Adrenal gland (tissue), 12 donors: ENCODE measurements around the gene ATP1B2. TPM values are rescaled to one million over a fixed set of nuclear protein-coding genes. Genes with fewer than 3 reads are reported as not detected.

ENCODE experiments used
- DNase-seq, 7 donors: peaks; one replicate each; pipeline ENCODE4 v3.0.0-alpha.2; 2019 to 2020
- H3K27ac ChIP-seq, 5 donors: fragments of 200-600 bp; sonication (generic) in 4 of 5; 1 replicate in 3 of 5; 2 replicates in 2 of 5; pipeline versions ENCODE4 v1.5.1 to v1.8.0; 2016 to 2020; ENCODE audit warnings: mild to moderate bottlenecking in 1 of 5
- H3K27me3 ChIP-seq: fragments of 200-600 bp; 2 replicates; pipeline ENCODE4 v1.8.0; 2021
- H3K36me3 ChIP-seq, 2 donors: fragments of 200-600 bp; replicated peaks in 1 of 2; 1 replicate in 1 of 2; 2 replicates in 1 of 2; pipeline versions ENCODE4 v1.5.1 to v1.8.0; 2018 to 2022
- H3K4me1 ChIP-seq, 2 donors: fragments of 200-600 bp; replicated peaks in 1 of 2; 1 replicate in 1 of 2; 2 replicates in 1 of 2; pipeline versions ENCODE4 v1.5.1 to v1.8.0; 2018 to 2021
- H3K4me3 ChIP-seq, 4 donors: fragments of 200-600 bp; sonication (generic) in 3 of 4; one replicate each; pipeline ENCODE4 v1.5.1; 2016 to 2018
- H3K9me3 ChIP-seq, 3 donors: fragments of 200-600 bp; sonication (generic) in 1 of 3; replicated peaks in 1 of 3; 1 replicate in 2 of 3; 2 replicates in 1 of 3; pipeline versions ENCODE4 v1.5.1 to v1.8.0; 2016 to 2021
- POLR2A ChIP-seq, 2 donors: fragments of 450-650 bp; IDR thresholded peaks; one replicate each; pipeline ENCODE4 v1.6.1; 2017; ENCODE audit warnings: antibody characterized with exemption in 2 of 2, mild to moderate bottlenecking in 2 of 2, moderate library complexity in 1 of 2
- WGBS, 4 donors: extraction: QIAGEN DNeasy Blood & Tissue Kit in 2 of 4; methylation state at CpG; one replicate each; pipeline versions ENCODE4 v1.1.5 to v1.1.7; 2013 to 2017; 5-methylcytosine and 5-hydroxymethylcytosine counted together
- intact Hi-C, 2 donors: fragments of 100-400 bp; cut with DNase I; formaldehyde crosslinking; loops; one replicate each; pipeline versions ENCODE4 v1.14.1 to v1.15.0; 2022 to 2023
- polyA plus RNA-seq, 3 donors: library from polyadenylated mRNA; stranded (reverse); fragments of 200-250 nt in 2 of 3; fragments of 350-450 nt in 1 of 3; fragmentation: Illumina TruSeq in 1 of 3; extraction: RNeasy Lipid Tissue Mini Kit (QIAGEN cat#74804) in 1 of 3; gene quantifications; one replicate each; pipeline ENCODE4 v1.2.3, GENCODE V29; 2013 to 2014
- total RNA-seq, 9 donors: library from RNA; depleted of rRNA in 4 of 9; stranded (reverse); fragments of >200 nt in 4 of 9; fragments of 120-200 nt in 1 of 9; fragmentation: NEBNext Ultra II Directional in 1 of 9; extraction: Animal tissue kit (Norgen Biotek cat#: 25700) in 1 of 9; gene quantifications; one replicate each; pipeline versions ENCODE4 v1.1.0 to v1.2.4, GENCODE V29; 2013 to 2023
- TF ChIP-seq, protein P1 (sequence below), 6 experiments: fragments of 450-650 bp in 4 of 6; fragments of 200-600 bp in 2 of 6; sonication (generic) in 1 of 6; IDR thresholded peaks; 1 replicate in 5 of 6; 2 replicates in 1 of 6; pipeline versions ENCODE4 v1.5.1 to v1.8.0; 2016 to 2021; ENCODE audit warnings: antibody characterized with exemption in 6 of 6, mild to moderate bottlenecking in 2 of 6, moderate library complexity in 1 of 6
- donor health status: healthy with polysubstance abuse.
- donor health status: Bipolar disorder and iron deficiency.
- donor health status: DM: yes; HTN: yes; CAD: no.
- donor health status: DM: no; HTN: no; CAD: no.
- donor health status: DM: no; HTN: no; CAD: no.
- donor health status: DM: yes; HTN: yes; CAD: no.

The ATP1B2 gene
- total and polyA plus RNA-seq, 12 donors: 1.2 to 32.6 (median 8.9) TPM

DNA sequence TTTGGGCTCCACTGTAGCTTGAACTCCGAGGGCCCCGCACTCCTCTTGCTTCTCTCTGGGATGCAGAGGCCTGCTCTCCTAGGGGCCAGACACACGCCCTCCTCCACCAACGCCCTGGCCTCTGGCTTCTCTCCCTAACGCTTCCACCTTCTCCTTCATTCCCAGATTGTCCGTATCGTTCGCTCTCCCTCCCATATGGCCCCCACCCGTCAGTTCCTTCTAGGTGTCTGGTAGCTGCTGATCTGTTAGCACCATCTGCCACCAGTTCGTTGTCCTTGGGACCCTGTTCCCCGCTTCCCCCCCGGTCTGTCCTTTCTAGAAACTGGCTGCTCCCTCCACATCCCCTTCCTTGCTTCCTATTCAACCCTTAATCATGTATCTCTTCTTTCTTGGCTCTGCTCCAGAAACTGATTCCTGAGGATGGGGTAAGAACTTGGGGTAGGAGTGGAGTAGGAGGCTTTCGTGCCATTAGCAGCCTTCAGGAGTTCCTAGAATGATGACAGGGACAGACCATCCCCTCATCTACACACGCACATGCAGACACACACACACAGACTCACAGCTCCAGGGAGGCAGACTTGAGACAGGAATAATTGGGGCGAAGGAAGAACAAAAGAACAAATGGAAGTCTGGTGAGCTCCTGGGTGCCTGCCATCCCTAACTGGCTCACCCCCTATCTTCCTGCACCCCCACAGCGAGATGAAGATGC is 4.3 kb downstream of the ATP1B2 start:
- intact Hi-C loops: no loop called here
- TF ChIP-seq, protein P1, sequence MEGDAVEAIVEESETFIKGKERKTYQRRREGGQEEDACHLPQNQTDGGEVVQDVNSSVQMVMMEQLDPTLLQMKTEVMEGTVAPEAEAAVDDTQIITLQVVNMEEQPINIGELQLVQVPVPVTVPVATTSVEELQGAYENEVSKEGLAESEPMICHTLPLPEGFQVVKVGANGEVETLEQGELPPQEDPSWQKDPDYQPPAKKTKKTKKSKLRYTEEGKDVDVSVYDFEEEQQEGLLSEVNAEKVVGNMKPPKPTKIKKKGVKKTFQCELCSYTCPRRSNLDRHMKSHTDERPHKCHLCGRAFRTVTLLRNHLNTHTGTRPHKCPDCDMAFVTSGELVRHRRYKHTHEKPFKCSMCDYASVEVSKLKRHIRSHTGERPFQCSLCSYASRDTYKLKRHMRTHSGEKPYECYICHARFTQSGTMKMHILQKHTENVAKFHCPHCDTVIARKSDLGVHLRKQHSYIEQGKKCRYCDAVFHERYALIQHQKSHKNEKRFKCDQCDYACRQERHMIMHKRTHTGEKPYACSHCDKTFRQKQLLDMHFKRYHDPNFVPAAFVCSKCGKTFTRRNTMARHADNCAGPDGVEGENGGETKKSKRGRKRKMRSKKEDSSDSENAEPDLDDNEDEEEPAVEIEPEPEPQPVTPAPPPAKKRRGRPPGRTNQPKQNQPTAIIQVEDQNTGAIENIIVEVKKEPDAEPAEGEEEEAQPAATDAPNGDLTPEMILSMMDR (IDR thresholded peaks at IDR 0.05): no peak
- TF ChIP-seq POLR2A (IDR thresholded peaks at IDR 0.05): no peak

DNA sequence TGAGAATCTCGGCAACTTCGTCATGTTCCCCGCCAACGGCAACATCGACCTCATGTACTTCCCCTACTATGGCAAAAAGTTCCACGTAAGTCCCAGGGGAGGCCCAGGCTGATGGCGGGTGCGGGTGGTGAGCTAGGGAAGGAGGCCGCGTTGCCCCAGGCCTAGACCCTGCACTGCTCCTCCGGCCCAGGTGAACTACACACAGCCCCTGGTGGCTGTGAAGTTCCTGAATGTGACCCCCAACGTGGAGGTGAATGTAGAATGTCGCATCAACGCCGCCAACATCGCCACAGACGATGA is 4.8 kb downstream of the ATP1B2 start:
- WGBS, 4 donors: 92 to 96% (median 94%) methylated on average over 16 to 17 of the region's 17 CpGs
- Histone ChIP-seq H3K27ac (no peak overlapping the region), H3K4me1 (peaks cover 19 to 25% of the 10 kb centered on the region in 2 donors), H3K4me3 (no peak overlapping the region), H3K27me3 (no peaks in the 10 kb centered on the region), H3K9me3 (no peaks in the 10 kb centered on the region), H3K36me3 (no peaks in the 10 kb centered on the region)
- TF ChIP-seq, protein P1 (IDR thresholded peaks at IDR 0.05): no peak
- TF ChIP-seq POLR2A (IDR thresholded peaks at IDR 0.05): no peak
- intact Hi-C loops: no loop called here
- DNase-seq: no peak

More for the DNA sequence above, 4.3 kb downstream of the ATP1B2 start:
- Histone ChIP-seq H3K4me3 (no peak overlapping the region), H3K27me3 (no peaks in the 10 kb centered on the region), H3K36me3 (no peaks in the 10 kb centered on the region), H3K27ac (no peak overlapping the region), H3K4me1 (peaks cover 23 to 30% of the 10 kb centered on the region in 2 donors), H3K9me3 (no peaks in the 10 kb centered on the region)
- 80 to 83% (median 83%) methylated on average over 16 of the region's 16 CpGs for WGBS, 4 donors
- DNase-seq: no peak

GRCh38 chr17:7656958-7657609 is 6.4 kb downstream of the ATP1B2 start:
- DNase-seq: peak; percentile 81 to 94 (median 89)
- Histone ChIP-seq H3K36me3 (no peaks in the 10 kb centered on the region), H3K27me3 (no peaks in the 10 kb centered on the region), H3K27ac (peak overlapping the region in 3 of 5 donors; percentile 26 to 37 (median 28)), H3K4me1 (peaks cover 7 to 11% of the 10 kb centered on the region in 2 donors), H3K4me3 (no peak overlapping the region), H3K9me3 (no peaks in the 10 kb centered on the region)
- TF ChIP-seq, protein P1 (IDR thresholded peaks at IDR 0.05): peak in 2 of 6 experiments; percentile 22 to 39
- no peak for TF ChIP-seq POLR2A (IDR thresholded peaks at IDR 0.05)
- 13 to 40% (median 22%) methylated on average over 10 of the region's 10 CpGs for WGBS, 4 donors
- intact Hi-C loops: no loop called here

GRCh38 chr17:7667656-7668406 is 17.1 kb downstream of the ATP1B2 start:
- no peak overlapping the region for H3K27ac ChIP-seq
- no peak for DNase-seq
- no peaks in the 10 kb centered on the region for H3K4me1 ChIP-seq
- H3K4me3 ChIP-seq: no peak overlapping the region
- H3K27me3 ChIP-seq: no peaks in the 10 kb centered on the region
- WGBS, 4 donors: 69 to 91% (median 82%) methylated on average over 4 to 10 of the region's 10 CpGs
- intact Hi-C loops: no loop called here
- TF ChIP-seq, protein P1 (IDR thresholded peaks at IDR 0.05): no peak
- no peak for TF ChIP-seq POLR2A (IDR thresholded peaks at IDR 0.05)
- H3K36me3 ChIP-seq: peaks cover 0 to 41% of the 10 kb centered on the region in 2 donors
- no peaks in the 10 kb centered on the region for H3K9me3 ChIP-seq
